HG02763 (cell line): ENCODE results near the gene RFX8.

Experiments used
- ATAC-seq: cut with Tn5 transposase; IDR thresholded peaks from one replicate; pipeline ENCODE4 v1.9.1; 2021; ENCODE audit warnings: mild to moderate bottlenecking, moderate library complexity; ENCODE audit not compliant: unreplicated experiment

Gene RFX8

GRCh38 chr2:101415220-101415619 is 59.7 kb downstream of the RFX8 start:
- ATAC-seq, result no peak

GRCh38 chr2:101412092-101412694 is 62.7 kb downstream of the RFX8 start:
- no peak for ATAC-seq

- no peak for ATAC-seq
These were observed 64.2 kb downstream of the RFX8 start for GRCh38 chr2:101410746-101411145.

GRCh38 chr2:101410114-101410513 is 64.8 kb downstream of the RFX8 start:
- no peak for ATAC-seq

GRCh38 chr2:101409699-101410098 is 65.2 kb downstream of the RFX8 start:
- no peak for ATAC-seq

GRCh38 chr2:101408925-101409324 is 66.0 kb downstream of the RFX8 start:
- ATAC-seq, result no peak

- ATAC-seq, result no peak
These were observed 69.5 kb downstream of the RFX8 start for GRCh38 chr2:101405351-101405899.

- ATAC-seq, result no peak
These were observed 71.2 kb downstream of the RFX8 start for GRCh38 chr2:101403745-101404144.

- ATAC-seq, result no peak
These were observed 72.3 kb downstream of the RFX8 start for GRCh38 chr2:101402630-101403029.

- ATAC-seq, result no peak
These were observed 73.0 kb downstream of the RFX8 start for GRCh38 chr2:101401906-101402305.

- ATAC-seq, result no peak
These were observed 73.6 kb downstream of the RFX8 start for GRCh38 chr2:101401326-101401665.

GRCh38 chr2:101400506-101401325 is 74.2 kb downstream of the RFX8 start:
- no peak for ATAC-seq

GRCh38 chr2:101400048-101400447 is 74.9 kb downstream of the RFX8 start:
- ATAC-seq, result no peak

GRCh38 chr2:101399021-101399799 is 75.7 kb downstream of the RFX8 start:
- no peak for ATAC-seq

GRCh38 chr2:101398116-101398821 is 76.6 kb downstream of the RFX8 start:
- ATAC-seq, result no peak

GRCh38 chr2:101396316-101396717 is 78.6 kb downstream of the RFX8 start:
- ATAC-seq, result no peak

- no peak for ATAC-seq
These were observed 79.2 kb downstream of the RFX8 start for GRCh38 chr2:101395545-101396315.

- ATAC-seq, result no peak
These were observed 86.7 kb downstream of the RFX8 start for GRCh38 chr2:101388232-101388631.

GRCh38 chr2:101387151-101387834 is 87.6 kb downstream of the RFX8 start, which contains the start of gene CREG2:
Gene CREG2 (minus strand): TSS chr2:101387503. CDS start chr2:101387457, 46 bp downstream.
- ATAC-seq, result no peak
